Loucy (cell line): ENCODE results near the gene SEMA6D.

Experiments used
- H2AFZ ChIP-seq: fragments of 200-600 bp; sonication (generic); 2 replicates; pipeline ENCODE4 v1.6.0; 2016; ENCODE audit warnings: antibody characterized with exemption, mild to moderate bottlenecking, low read length, moderate library complexity
- H3F3A ChIP-seq: fragments of 200-600 bp; 2 replicates; pipeline ENCODE4 v1.6.0; 2016; ENCODE audit warnings: antibody characterized with exemption, low read depth, mild to moderate bottlenecking
- H3K27me3 ChIP-seq: fragments of 200-600 bp; sonication (generic); 2 replicates; pipeline ENCODE4 v1.6.1; 2014; ENCODE audit warnings: low read length, mild to moderate bottlenecking; ENCODE audit not compliant: insufficient read depth, poor library complexity, severe bottlenecking
- H3K36me3 ChIP-seq: fragments of 200-600 bp; sonication (generic); 2 replicates; pipeline ENCODE4 v1.6.1; 2016; ENCODE audit warnings: low read length; ENCODE audit not compliant: insufficient read depth
- H3K4me1 ChIP-seq: fragments of 200-600 bp; sonication (generic); 2 replicates; pipeline ENCODE4 v1.5.1; 2014; ENCODE audit warnings: low read length, mild to moderate bottlenecking; ENCODE audit not compliant: insufficient read depth, poor library complexity, severe bottlenecking
- H3K4me2 ChIP-seq: fragments of 200-600 bp; sonication (generic); 2 replicates; pipeline ENCODE4 v1.6.0; 2014; ENCODE audit warnings: antibody characterized with exemption, low read length, low read depth, mild to moderate bottlenecking; ENCODE audit not compliant: poor library complexity, severe bottlenecking
- H3K4me3 ChIP-seq: fragments of 200-600 bp; sonication (generic); 2 replicates; pipeline ENCODE4 v1.5.1; 2014; ENCODE audit warnings: low read length, mild to moderate bottlenecking, mixed read lengths; ENCODE audit not compliant: poor library complexity, severe bottlenecking
- H3K79me2 ChIP-seq: fragments of 200-600 bp; sonication (generic); 2 replicates; pipeline ENCODE4 v1.6.1; 2014; ENCODE audit warnings: low read length; ENCODE audit not compliant: insufficient read depth
- H3K9ac ChIP-seq: fragments of 200-600 bp; sonication (generic); 2 replicates; pipeline ENCODE4 v1.6.0; 2014; ENCODE audit warnings: mild to moderate bottlenecking, low read depth, low read length, moderate library complexity; ENCODE audit not compliant: poor library complexity, severe bottlenecking
- H3K9me2 ChIP-seq: fragments of 200-600 bp; sonication (generic); replicated peaks from 2 replicates; pipeline ENCODE4 v1.6.1; 2016; ENCODE audit warnings: low read depth, low read length, mixed read lengths
- H3K9me3 ChIP-seq: fragments of 200-600 bp; sonication (generic); 2 replicates; pipeline ENCODE4 v1.6.1; 2014; ENCODE audit warnings: mild to moderate bottlenecking, antibody characterized with exemption, low read length, low read depth; ENCODE audit not compliant: insufficient read depth
- H4K20me1 ChIP-seq: fragments of 200-600 bp; sonication (generic); 2 replicates; pipeline ENCODE4 v1.6.0; 2014; ENCODE audit warnings: antibody characterized with exemption, low read length, mild to moderate bottlenecking; ENCODE audit not compliant: insufficient read depth, poor library complexity, severe bottlenecking
- CTCF ChIP-seq: fragments of 200-600 bp; sonication (generic); conservative IDR thresholded peaks from 2 replicates; pipeline ENCODE4 v1.5.1; 2014; ENCODE audit warnings: mild to moderate bottlenecking, antibody characterized with exemption, low read length
- EZH2phosphoT487 ChIP-seq: fragments of 200-600 bp; IDR thresholded peaks from 2 replicates; pipeline ENCODE4 v1.6.1; 2018; ENCODE audit warnings: antibody characterized with exemption, mild to moderate bottlenecking, moderate library complexity, borderline replicate concordance

SEMA6D gene

GRCh38 chr15:47726399-47726823 is 9.1 kb downstream of the SEMA6D start:
- H3K9ac ChIP-seq = no peak overlapping the region
- H3K4me1 ChIP-seq = no peaks in the 10 kb centered on the region
- H3K36me3 ChIP-seq = no peaks in the 10 kb centered on the region
- no peaks in the 10 kb centered on the region for H3K79me2 ChIP-seq
- H3K27me3 ChIP-seq = no peaks in the 10 kb centered on the region
- no peaks in the 10 kb centered on the region for H3K9me2 ChIP-seq
- no peaks in the 10 kb centered on the region for H3F3A ChIP-seq
- H4K20me1 ChIP-seq = no peaks in the 10 kb centered on the region
- no peak overlapping the region for H3K4me2 ChIP-seq
- H3K4me3 ChIP-seq = no peak overlapping the region
- H2AFZ ChIP-seq = no peak overlapping the region
- no peaks in the 10 kb centered on the region for H3K9me3 ChIP-seq
- TF ChIP-seq CTCF (no peak), EZH2phosphoT487 (no peak)

GRCh38 chr15:47727137-47727536 is 9.8 kb downstream of the SEMA6D start:
- no peaks in the 10 kb centered on the region for H3F3A ChIP-seq
- H3K4me2 ChIP-seq = no peak overlapping the region
- no peaks in the 10 kb centered on the region for H3K79me2 ChIP-seq
- no peaks in the 10 kb centered on the region for H3K9me3 ChIP-seq
- no peak overlapping the region for H3K9ac ChIP-seq
- no peaks in the 10 kb centered on the region for H3K36me3 ChIP-seq
- no peak overlapping the region for H2AFZ ChIP-seq
- no peaks in the 10 kb centered on the region for H3K9me2 ChIP-seq
- no peaks in the 10 kb centered on the region for H3K27me3 ChIP-seq
- H4K20me1 ChIP-seq = no peaks in the 10 kb centered on the region
- H3K4me3 ChIP-seq = no peak overlapping the region
- H3K4me1 ChIP-seq = no peaks in the 10 kb centered on the region
- no peak for TF ChIP-seq EZH2phosphoT487

- Histone ChIP-seq H3K79me2 (no peaks in the 10 kb centered on the region), H3K4me3 (no peak overlapping the region), H3K4me1 (no peaks in the 10 kb centered on the region), H2AFZ (no peak overlapping the region), H3K27me3 (no peaks in the 10 kb centered on the region), H3F3A (no peaks in the 10 kb centered on the region), H3K4me2 (no peak overlapping the region), H3K9ac (no peak overlapping the region), H3K36me3 (no peaks in the 10 kb centered on the region), H3K9me2 (no peaks in the 10 kb centered on the region), H4K20me1 (no peaks in the 10 kb centered on the region), H3K9me3 (no peaks in the 10 kb centered on the region)
- no peak for TF ChIP-seq EZH2phosphoT487
- no peak for TF ChIP-seq CTCF
Observed at GRCh38 chr15:47727676-47728075, 10.4 kb downstream of the SEMA6D start.

- Histone ChIP-seq H2AFZ (no peak overlapping the region), H3K36me3 (no peaks in the 10 kb centered on the region), H3K4me2 (no peak overlapping the region), H3F3A (no peaks in the 10 kb centered on the region), H4K20me1 (no peaks in the 10 kb centered on the region), H3K9me3 (no peaks in the 10 kb centered on the region), H3K4me1 (no peaks in the 10 kb centered on the region), H3K79me2 (no peaks in the 10 kb centered on the region), H3K9ac (no peak overlapping the region), H3K9me2 (no peaks in the 10 kb centered on the region), H3K4me3 (no peak overlapping the region), H3K27me3 (no peaks in the 10 kb centered on the region)
- TF ChIP-seq CTCF = no peak
- TF ChIP-seq EZH2phosphoT487 = no peak
Observed at GRCh38 chr15:47728426-47728825, 11.1 kb downstream of the SEMA6D start.
